ENCODE measurements around the gene KLHL7.

KLHL7 gene

DNA sequence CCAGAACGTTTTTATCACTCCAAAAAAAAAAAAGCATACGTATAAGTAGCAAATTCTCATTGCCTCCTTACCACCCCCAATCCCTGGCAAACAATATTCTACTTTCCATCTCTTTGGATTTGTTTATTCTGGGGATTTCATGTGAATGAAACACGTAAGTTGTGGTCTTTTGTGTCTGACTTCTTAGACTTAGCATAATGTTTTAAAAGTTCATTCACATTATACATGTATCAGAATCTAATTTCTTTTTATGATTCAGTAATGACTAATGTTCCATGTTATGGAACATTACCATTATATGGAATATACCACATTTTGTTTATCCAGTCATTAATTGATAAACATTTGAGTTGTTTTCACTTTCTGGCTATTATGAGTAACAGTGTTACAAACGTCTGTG, 12.5 kb upstream of the KLHL7 start:
- H3K27ac ChIP-seq (ENCODE audit: low read depth, low read length), result no peak overlapping the region
- H3K9ac ChIP-seq (ENCODE audit: low read depth, low read length), result no peak overlapping the region
- no peaks in the 10 kb centered on the region for H3K9me3 ChIP-seq (ENCODE audit: insufficient read depth, low read depth, low read length)
- no peak overlapping the region for H3K4me3 ChIP-seq (ENCODE audit: low read length)
- H3K4me1 ChIP-seq (ENCODE audit: insufficient read depth, low read length), result no peaks in the 10 kb centered on the region
- no peaks in the 10 kb centered on the region for H3K36me3 ChIP-seq (ENCODE audit: insufficient read depth, low read length)
- 57% methylated on average over 2 of the region's 4 CpGs for WGBS
- no peaks in the 10 kb centered on the region for H3K27me3 ChIP-seq (ENCODE audit: insufficient read depth, low read length)

- Histone ChIP-seq H3K9ac (ENCODE audit: low read depth, low read length) (no peak overlapping the region), H3K4me1 (ENCODE audit: insufficient read depth, low read length) (no peaks in the 10 kb centered on the region), H3K36me3 (ENCODE audit: insufficient read depth, low read length) (no peaks in the 10 kb centered on the region), H3K27me3 (ENCODE audit: insufficient read depth, low read length) (no peaks in the 10 kb centered on the region), H3K27ac (ENCODE audit: low read depth, low read length) (no peak overlapping the region), H3K9me3 (ENCODE audit: insufficient read depth, low read depth, low read length) (no peaks in the 10 kb centered on the region), H3K4me3 (ENCODE audit: low read length) (no peak overlapping the region)
- WGBS, result 88% methylated on average over 1 of the region's 1 CpG
These were observed 12.0 kb upstream of the KLHL7 start for GRCh38 chr7:23093546-23093945.

GRCh38 chr7:23096518-23097290, 8.9 kb upstream of the KLHL7 start:
- 98% methylated on average over 2 of the region's 2 CpGs for WGBS
- Histone ChIP-seq H3K36me3 (ENCODE audit: insufficient read depth, low read length) (no peaks in the 10 kb centered on the region), H3K9me3 (ENCODE audit: insufficient read depth, low read depth, low read length) (no peaks in the 10 kb centered on the region), H3K4me1 (ENCODE audit: insufficient read depth, low read length) (no peaks in the 10 kb centered on the region), H3K4me3 (ENCODE audit: low read length) (no peak overlapping the region), H3K9ac (ENCODE audit: low read depth, low read length) (no peak overlapping the region), H3K27ac (ENCODE audit: low read depth, low read length) (no peak overlapping the region), H3K27me3 (ENCODE audit: insufficient read depth, low read length) (no peaks in the 10 kb centered on the region)

- Histone ChIP-seq H3K4me1 (ENCODE audit: insufficient read depth, low read length) (no peaks in the 10 kb centered on the region), H3K36me3 (ENCODE audit: insufficient read depth, low read length) (peaks cover 5% of the 10 kb centered on the region; the same call in 1 of the 2 replicates), H3K9ac (ENCODE audit: low read depth, low read length) (no peak overlapping the region), H3K4me3 (ENCODE audit: low read length) (no peak overlapping the region), H3K27me3 (ENCODE audit: insufficient read depth, low read length) (no peaks in the 10 kb centered on the region), H3K27ac (ENCODE audit: low read depth, low read length) (no peak overlapping the region), H3K9me3 (ENCODE audit: insufficient read depth, low read depth, low read length) (no peaks in the 10 kb centered on the region)
- WGBS, result 94% methylated on average over 9 of the region's 9 CpGs
These were observed 7.6 kb upstream of the KLHL7 start for GRCh38 chr7:23098029-23098428.

DNA sequence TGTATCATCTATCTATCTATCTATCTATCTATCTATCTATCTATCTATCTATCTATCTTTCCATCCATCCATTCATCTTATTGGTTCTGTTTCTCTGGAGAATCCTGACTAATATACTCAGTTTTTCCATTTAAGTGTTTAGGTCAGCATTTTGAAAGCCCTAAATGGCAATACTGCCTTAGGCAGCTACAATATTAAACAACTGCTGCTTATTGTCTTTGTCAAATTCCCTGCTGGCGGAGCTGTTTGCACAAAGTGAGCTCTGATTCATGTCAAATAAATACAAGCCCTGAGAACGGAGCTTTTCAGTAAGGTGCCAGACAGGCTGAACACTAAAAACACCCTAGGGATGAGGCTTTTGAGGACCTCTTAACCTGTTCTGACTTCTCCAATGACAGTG, 7.1 kb upstream of the KLHL7 start:
- WGBS, result 82% methylated on average over 2 of the region's 2 CpGs
- no peak overlapping the region for H3K27ac ChIP-seq (ENCODE audit: low read depth, low read length)
- H3K4me1 ChIP-seq (ENCODE audit: insufficient read depth, low read length), result no peaks in the 10 kb centered on the region
- H3K4me3 ChIP-seq (ENCODE audit: low read length), result no peak overlapping the region
- peaks cover 5% of the 10 kb centered on the region; the same call in 1 of the 2 replicates for H3K36me3 ChIP-seq (ENCODE audit: insufficient read depth, low read length)
- no peaks in the 10 kb centered on the region for H3K9me3 ChIP-seq (ENCODE audit: insufficient read depth, low read depth, low read length)
- no peak overlapping the region for H3K9ac ChIP-seq (ENCODE audit: low read depth, low read length)
- H3K27me3 ChIP-seq (ENCODE audit: insufficient read depth, low read length), result no peaks in the 10 kb centered on the region

- Histone ChIP-seq H3K4me3 (ENCODE audit: low read length) (no peak overlapping the region), H3K4me1 (ENCODE audit: insufficient read depth, low read length) (no peaks in the 10 kb centered on the region), H3K36me3 (ENCODE audit: insufficient read depth, low read length) (peaks cover 5% of the 10 kb centered on the region; the same call in 1 of the 2 replicates), H3K27me3 (ENCODE audit: insufficient read depth, low read length) (no peaks in the 10 kb centered on the region), H3K9ac (ENCODE audit: low read depth, low read length) (no peak overlapping the region), H3K27ac (ENCODE audit: low read depth, low read length) (no peak overlapping the region), H3K9me3 (ENCODE audit: insufficient read depth, low read depth, low read length) (no peaks in the 10 kb centered on the region)
- WGBS, result 38% methylated on average over 2 of the region's 2 CpGs
These were observed 4.9 kb upstream of the KLHL7 start for GRCh38 chr7:23100697-23101096.

DNA sequence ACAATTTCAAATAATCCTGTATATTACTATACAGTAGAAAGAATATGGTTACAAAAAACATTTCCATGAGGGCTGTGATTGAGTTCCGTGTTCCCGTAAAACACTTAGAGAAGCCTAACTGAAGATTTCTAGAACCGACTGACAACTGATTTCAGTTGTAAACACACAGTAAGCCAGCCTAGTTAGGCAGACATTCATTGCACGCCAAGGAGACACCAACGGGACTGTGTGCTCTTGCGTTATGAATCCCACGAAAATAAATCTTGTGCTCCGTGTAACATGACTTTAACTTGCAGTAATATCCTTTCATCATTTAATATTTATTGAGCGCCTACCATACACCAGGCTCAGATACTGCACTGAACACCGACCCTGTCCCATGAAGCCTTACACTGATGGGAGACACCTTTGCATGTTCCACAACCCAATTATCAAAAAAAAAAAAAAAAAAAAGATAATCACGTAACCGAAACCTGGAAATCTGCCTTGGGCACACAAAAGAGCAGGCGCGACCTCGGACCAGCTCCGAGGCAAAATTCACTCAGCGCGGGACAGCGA, 420 bp upstream of the KLHL7 start:
- H3K4me1 ChIP-seq (ENCODE audit: insufficient read depth, low read length), result peaks cover 23% of the 10 kb centered on the region
- peak overlapping the region; percentile 89 for H3K9ac ChIP-seq (ENCODE audit: low read depth, low read length)
- peak overlapping the region; percentile 14; the same call in 1 of the 2 replicates for H3K27ac ChIP-seq (ENCODE audit: low read depth, low read length)
- peak overlapping the region; percentile 95 for H3K4me3 ChIP-seq (ENCODE audit: low read length)
- no peaks in the 10 kb centered on the region for H3K27me3 ChIP-seq (ENCODE audit: insufficient read depth, low read length)
- 2% methylated on average over 19 of the region's 19 CpGs for WGBS
- H3K36me3 ChIP-seq (ENCODE audit: insufficient read depth, low read length), result peaks cover 7% of the 10 kb centered on the region; the same call in 1 of the 2 replicates
- H3K9me3 ChIP-seq (ENCODE audit: insufficient read depth, low read depth, low read length), result no peaks in the 10 kb centered on the region

DNA sequence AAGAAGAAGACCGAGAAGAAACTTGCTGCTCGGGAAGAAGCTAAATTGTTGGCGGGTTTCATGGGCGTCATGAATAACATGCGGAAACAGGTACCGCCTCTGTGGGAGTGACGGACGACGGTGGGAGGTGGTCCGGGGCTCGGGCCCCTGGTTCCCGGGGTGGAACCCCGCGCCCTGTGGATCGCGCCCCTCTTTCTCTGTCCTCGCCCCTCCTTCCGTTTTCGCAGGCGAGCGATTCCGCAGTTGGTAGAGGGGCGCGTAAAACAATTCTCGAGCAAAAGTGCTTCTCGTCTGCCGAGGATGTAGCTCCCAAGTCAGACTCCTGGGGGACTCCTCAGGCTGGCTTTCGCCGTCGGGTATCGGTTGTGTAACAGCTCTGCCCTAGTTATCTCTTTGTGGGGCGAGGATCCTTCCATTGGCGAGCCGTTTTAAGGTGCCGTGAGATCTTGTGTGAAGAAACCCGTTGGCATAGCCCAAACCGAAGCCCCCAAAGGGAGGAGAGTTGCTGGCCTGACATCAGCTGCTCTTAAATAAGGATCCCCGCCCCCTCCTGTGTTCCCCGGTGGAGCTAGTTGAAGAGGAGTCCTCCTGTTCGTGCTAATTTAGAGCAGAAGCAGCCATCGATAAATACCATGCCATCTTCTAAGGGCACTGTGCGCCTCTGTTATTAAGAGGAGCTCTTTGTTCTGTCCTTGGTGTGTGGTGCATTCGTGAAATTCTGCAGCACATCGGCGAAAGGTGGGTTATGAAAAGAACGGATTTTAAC, 655 bp downstream of the KLHL7 start:
- Histone ChIP-seq H3K9me3 (ENCODE audit: insufficient read depth, low read depth, low read length) (no peaks in the 10 kb centered on the region), H3K4me3 (ENCODE audit: low read length) (peak overlapping the region; percentile 95), H3K4me1 (ENCODE audit: insufficient read depth, low read length) (peaks cover 25% of the 10 kb centered on the region), H3K36me3 (ENCODE audit: insufficient read depth, low read length) (peaks cover 7% of the 10 kb centered on the region; the same call in 1 of the 2 replicates), H3K27ac (ENCODE audit: low read depth, low read length) (peak overlapping the region; percentile 98), H3K9ac (ENCODE audit: low read depth, low read length) (peak overlapping the region; percentile 89), H3K27me3 (ENCODE audit: insufficient read depth, low read length) (no peaks in the 10 kb centered on the region)
- under 1% methylated on average over 45 of the region's 46 CpGs for WGBS

- H3K36me3 ChIP-seq (ENCODE audit: insufficient read depth, low read length), result peaks cover 7% of the 10 kb centered on the region; the same call in 1 of the 2 replicates
- peaks cover 28% of the 10 kb centered on the region for H3K4me1 ChIP-seq (ENCODE audit: insufficient read depth, low read length)
- H3K27ac ChIP-seq (ENCODE audit: low read depth, low read length), result peak overlapping the region; percentile 98
- no peaks in the 10 kb centered on the region for H3K9me3 ChIP-seq (ENCODE audit: insufficient read depth, low read depth, low read length)
- no peaks in the 10 kb centered on the region for H3K27me3 ChIP-seq (ENCODE audit: insufficient read depth, low read length)
- 18% methylated on average over 6 of the region's 9 CpGs for WGBS
- peak overlapping the region; percentile 95 for H3K4me3 ChIP-seq (ENCODE audit: low read length)
- H3K9ac ChIP-seq (ENCODE audit: low read depth, low read length), result peak overlapping the region; percentile 89
These were observed 1.5 kb downstream of the KLHL7 start for GRCh38 chr7:23106823-23107663.

DNA sequence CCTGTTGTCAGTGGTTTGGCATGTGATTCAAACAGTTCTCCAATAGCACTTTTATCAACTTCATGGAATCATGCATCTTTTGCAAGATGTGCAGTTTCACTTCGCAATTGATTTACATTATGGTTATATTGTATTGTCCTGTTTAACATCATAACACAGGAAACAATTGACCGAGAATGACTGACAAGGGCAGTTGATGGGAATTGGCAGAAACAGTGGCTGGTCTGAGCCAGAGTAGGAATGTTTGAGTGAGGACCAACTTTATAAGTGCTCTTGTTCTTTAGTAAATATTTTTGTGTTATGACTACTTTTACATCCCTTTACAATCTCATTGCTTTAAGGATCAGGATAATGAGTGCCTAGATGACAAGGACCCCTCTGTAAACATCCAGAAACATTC, 2.2 kb downstream of the KLHL7 start:
- Histone ChIP-seq H3K9ac (ENCODE audit: low read depth, low read length) (peak overlapping the region; percentile 89), H3K27ac (ENCODE audit: low read depth, low read length) (no peak overlapping the region), H3K9me3 (ENCODE audit: insufficient read depth, low read depth, low read length) (no peaks in the 10 kb centered on the region), H3K4me3 (ENCODE audit: low read length) (peak overlapping the region; percentile 95), H3K36me3 (ENCODE audit: insufficient read depth, low read length) (peaks cover 5% of the 10 kb centered on the region; the same call in 1 of the 2 replicates), H3K27me3 (ENCODE audit: insufficient read depth, low read length) (no peaks in the 10 kb centered on the region), H3K4me1 (ENCODE audit: insufficient read depth, low read length) (peaks cover 36% of the 10 kb centered on the region)
- 89% methylated on average over 1 of the region's 2 CpGs for WGBS
